ENCODE results near the gene SCAPER.

DNA sequence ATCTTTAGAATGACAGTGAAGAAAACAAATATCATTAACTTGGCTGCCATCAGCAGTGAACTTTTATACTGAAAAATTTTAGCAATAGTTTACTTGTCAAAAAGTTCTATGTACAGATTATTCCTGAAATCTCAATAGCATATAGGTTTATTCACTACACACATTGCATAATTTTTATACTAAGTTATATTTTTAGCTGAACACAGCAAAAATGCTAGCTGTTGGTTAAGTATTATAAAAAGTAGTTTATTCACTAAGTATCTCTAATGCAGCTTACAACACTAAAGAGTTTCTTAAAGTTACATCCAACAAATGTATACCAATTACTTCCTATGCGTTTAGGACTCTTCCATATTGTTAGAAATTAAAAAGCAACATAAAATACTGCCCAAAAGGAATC lies 131.9 kb downstream of the SCAPER start:
- TF ChIP-seq, protein P1, sequence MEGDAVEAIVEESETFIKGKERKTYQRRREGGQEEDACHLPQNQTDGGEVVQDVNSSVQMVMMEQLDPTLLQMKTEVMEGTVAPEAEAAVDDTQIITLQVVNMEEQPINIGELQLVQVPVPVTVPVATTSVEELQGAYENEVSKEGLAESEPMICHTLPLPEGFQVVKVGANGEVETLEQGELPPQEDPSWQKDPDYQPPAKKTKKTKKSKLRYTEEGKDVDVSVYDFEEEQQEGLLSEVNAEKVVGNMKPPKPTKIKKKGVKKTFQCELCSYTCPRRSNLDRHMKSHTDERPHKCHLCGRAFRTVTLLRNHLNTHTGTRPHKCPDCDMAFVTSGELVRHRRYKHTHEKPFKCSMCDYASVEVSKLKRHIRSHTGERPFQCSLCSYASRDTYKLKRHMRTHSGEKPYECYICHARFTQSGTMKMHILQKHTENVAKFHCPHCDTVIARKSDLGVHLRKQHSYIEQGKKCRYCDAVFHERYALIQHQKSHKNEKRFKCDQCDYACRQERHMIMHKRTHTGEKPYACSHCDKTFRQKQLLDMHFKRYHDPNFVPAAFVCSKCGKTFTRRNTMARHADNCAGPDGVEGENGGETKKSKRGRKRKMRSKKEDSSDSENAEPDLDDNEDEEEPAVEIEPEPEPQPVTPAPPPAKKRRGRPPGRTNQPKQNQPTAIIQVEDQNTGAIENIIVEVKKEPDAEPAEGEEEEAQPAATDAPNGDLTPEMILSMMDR (conservative IDR thresholded peaks at IDR 0.05; ENCODE audit: low read length): no peak
- TF ChIP-seq EZH2phosphoT487 (IDR thresholded peaks at IDR 0.05; ENCODE audit: borderline replicate concordance, low read depth, low read length): no peak

Data from OCI-LY7 (cell line).